HG03025 (cell line): Measurements from ENCODE around the gene FBXO2.
A peak's percentile ranks its signal among the peaks of the same experiment; 100 is the strongest.

Experiments
- ATAC-seq: cut with Tn5 transposase; IDR thresholded peaks from one replicate; pipeline ENCODE4 v1.9.1; 2021; ENCODE audit warnings: mild to moderate bottlenecking, moderate library complexity; ENCODE audit not compliant: unreplicated experiment, low FRiP score

FBXO2 gene, protein sequence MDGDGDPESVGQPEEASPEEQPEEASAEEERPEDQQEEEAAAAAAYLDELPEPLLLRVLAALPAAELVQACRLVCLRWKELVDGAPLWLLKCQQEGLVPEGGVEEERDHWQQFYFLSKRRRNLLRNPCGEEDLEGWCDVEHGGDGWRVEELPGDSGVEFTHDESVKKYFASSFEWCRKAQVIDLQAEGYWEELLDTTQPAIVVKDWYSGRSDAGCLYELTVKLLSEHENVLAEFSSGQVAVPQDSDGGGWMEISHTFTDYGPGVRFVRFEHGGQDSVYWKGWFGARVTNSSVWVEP

DNA sequence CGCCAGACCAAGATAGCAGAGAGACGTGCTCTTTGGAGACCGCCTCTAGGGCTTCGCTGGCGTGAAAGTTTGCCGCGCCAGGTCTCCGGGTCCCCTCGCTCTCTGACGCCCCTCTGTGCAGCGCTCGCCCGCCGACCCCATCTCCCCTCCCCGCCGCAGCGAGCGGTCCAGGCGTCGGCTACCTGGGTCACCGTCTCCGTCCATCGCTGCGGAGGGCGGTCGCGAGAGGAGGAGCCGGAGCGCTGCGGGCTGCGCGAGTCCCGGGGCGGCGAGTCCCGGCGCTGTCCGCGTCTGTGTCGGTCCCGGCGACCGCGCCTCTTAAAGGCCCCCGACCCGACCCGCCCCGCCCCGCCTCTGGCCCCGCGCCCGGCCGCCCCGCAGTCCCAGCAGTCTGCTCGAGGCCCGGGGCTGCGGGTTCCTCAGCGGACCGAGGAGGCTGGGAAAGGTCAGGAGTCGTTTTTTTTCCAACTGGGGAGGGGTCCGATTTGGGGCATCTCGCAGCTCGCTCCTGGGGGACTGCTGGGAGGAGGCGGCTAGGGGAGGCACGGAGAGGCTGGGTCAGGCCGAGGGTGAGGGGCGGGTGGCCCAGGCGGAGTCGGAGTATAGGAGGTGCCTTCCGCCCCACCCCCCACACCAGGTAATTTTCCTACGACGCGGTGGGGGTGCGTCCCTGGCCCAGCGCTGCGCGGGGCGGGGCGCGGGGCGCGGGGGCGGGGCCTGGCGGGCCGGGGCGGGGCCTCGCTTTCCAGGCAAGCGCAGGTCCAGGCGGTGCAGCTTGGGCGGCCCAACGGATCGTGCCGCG, at the start of gene FBXO2, which contains the start of gene FBXO44:
Gene FBXO2 (minus strand): TSS at position 293 of the 802 bp plus-strand sequence. CDS start 89 bp downstream, at position 204.
Gene FBXO44 (plus strand): TSS at position 741 of the 802 bp plus-strand sequence. CDS start 959 bp downstream, outside the sequence.
- peak; percentile 61 for ATAC-seq

DNA sequence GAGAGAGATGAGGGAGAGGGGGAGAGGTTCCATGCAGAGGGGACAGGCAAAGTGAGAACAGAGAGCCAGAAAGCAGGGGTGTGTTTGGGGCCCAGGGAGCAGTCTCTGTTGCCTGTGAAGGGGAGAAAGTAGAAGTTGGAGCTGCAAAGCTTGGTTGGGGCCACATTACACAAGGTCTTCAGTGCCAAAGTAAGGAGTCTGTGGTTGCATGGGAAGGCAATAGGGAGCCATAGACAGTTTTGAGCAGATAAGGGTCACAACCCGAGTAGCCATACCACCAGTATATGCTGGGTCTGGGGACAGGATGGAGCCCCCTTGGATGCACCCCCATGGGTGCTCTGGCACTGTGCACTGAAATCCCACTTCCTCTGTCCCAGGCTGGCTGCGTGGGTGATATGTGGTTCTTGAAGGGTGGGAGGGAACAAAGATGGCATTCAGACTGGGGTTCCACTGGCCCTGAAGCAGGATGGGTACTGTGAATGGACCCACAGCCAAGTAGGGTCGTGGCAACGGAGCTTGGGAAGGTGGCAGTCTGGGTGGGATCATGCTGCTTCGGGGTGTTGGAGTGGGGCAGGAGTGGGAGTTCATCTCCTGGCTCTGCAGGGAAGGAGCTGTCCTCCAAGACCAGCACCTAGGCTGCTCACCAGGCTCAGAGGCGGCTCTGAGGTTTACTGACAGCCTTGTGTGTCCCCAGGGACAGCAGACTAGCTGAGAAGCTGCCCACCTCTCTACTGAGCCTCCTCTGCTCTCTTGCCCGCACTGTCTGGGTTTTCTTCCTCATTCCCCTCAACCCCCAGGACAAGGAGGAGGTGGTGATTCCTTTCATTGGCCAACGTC, 49.3 kb upstream of the FBXO2 start:
- no peak for ATAC-seq

DNA sequence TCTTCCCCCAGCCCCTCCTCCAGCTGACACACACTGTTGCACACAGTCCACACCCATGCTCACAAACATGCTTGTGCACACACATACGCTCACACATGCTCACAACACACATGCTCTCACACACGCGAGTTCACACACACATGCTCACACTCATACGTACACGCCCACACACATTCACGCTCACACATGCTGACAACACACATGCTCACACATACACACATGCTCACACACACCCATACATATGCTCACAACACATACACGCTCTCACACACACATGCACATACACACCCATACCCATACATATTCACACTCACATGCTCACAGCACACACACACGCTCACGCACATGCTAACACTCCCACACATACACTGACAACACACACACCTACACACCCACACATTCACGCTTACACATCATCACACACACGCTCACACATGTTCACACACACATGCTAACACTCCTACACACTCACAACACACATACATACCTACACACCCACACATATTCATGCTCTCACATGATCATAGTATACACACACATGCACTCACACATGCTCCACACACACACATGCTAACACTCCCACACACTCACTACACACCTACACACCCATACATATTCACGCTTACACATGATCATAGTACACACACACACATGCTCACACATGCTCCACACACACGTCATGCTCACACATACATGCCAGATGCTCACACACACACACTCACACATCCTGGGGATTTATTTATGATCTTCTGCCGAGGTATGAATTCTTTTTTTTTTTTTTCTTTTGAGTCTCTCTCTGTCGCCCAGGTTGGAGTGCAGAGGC, 48.0 kb upstream of the FBXO2 start:
- no peak for ATAC-seq

DNA sequence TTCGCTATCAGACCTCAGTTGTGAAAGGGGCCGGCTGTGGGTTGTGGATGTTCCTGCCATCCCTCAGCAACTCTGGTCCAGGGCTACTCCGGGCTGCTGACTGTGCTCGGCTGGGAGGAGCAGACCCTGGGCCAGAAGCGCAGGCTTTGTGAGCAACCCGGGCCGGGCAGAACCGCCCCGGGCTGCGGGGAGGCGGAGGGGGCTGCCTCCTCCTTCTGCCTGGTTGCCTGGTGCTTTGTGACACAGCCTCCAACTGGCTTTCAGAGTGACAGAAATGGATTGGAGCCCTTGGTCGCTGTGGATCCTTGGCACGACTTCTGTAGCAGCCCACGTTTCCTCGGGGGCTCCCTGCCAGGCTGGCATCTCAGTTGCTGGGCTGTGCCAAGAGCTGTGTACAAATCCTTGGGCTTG, 47.3 kb upstream of the FBXO2 start:
- no peak for ATAC-seq

DNA sequence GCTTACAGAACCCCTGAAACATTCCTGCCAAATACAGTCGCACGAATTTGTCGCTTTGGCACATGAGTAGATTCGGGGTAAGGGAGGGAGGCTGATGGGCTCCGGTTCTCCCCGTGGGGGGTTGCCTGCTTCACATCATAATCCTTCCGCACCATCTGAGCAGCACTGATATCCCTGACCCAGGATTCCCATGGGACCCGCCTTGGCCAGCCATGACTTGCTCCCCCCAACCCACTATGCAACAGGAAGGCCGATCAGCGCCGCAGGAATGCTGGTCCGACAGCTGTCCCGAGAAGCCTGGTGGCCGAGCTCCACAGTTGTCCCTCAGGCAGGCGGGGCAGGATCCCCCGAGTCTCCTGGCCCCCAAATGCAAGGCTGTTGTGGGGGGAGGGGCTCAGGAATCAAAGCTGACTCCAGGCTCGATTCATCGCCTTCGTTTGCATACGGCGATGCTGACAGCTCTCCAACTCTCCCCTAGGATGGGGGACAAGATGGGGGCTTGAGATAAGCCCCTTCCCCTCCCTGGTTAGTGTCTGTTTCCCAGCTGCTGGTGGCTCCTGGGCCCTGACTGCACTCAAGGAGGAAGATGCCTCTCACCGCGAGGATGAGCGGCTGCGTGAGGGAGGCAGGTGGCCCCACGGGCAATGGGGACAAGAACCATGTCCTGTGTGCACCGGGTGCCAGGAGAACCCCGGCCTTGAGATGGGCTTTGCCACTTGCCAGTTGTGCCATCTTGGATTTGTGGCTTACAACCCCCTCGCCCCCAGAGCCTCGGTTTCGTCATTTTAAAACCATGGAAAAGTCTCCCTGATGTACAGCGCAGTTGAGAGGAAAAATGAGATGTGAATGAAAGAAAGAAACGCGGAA, 46.6 kb upstream of the FBXO2 start:
- ATAC-seq: no peak

DNA sequence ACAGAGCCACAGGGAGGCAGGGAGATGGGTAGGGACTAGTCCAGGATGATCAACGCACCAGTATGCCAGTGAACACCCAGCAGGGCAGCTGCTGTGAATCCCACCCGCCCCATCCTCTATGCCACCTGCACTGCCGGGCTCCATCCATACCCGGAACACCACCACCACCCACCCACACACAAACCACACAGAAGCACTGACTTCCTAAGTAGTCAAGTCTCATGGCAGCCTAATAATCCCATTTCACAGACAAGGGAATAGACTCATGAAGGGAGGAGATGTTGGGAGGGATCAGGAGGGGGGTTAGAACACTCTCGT, 43.6 kb upstream of the FBXO2 start:
- no peak for ATAC-seq

DNA sequence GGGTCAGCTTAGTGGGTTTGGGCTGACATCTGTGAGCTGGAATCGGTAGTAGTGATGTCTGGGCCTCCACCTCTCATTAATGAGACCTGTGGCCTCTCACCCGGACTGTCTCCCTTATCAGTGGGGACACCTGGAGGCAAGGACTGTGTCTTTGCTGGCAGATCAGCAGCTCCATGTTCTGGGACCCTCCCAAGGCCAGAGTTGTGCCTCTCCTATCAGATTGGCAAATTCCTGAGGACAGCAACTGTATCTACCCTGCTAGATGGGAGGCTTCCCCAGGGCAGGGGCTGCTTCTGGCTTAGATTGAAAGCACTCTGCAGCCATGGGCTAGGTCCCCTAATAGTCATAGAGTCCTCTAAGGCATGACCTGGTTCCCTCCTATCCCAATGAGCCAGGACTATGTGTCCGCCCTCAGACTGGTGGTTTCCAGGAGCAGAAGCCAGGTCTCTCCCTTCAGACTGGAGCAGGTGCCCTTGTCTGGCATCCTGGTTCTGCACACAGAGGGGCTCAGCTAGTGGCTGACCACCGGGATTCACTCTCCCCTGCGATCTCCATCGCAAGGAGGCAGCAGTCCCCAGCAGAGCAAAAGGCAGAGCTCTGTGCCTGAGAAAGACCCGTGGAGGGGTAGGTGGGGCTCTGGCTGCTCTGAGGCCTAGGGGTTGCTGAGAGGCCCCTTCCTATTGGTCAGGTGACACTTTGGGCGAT, 43.1 kb upstream of the FBXO2 start:
- no peak for ATAC-seq

DNA sequence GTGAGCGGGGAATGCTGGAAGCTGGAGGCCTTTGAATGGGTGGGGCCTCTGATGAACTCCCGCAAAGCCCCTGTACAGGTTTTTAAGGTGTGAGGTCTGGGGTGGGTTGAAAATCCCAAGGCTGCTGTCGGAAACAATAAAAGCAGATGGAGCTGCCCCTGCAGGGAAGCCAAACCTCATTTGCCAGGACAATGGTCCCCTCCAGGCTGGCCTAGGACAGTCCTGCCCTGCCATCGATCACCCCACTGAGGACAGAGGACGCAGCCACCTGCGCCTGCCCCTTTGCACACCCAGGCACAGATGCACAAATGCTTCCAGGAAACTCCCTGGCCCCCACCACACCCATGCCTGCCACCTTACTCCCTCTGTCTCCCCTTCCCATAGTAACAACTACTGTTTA, 41.6 kb upstream of the FBXO2 start:
- ATAC-seq: no peak

DNA sequence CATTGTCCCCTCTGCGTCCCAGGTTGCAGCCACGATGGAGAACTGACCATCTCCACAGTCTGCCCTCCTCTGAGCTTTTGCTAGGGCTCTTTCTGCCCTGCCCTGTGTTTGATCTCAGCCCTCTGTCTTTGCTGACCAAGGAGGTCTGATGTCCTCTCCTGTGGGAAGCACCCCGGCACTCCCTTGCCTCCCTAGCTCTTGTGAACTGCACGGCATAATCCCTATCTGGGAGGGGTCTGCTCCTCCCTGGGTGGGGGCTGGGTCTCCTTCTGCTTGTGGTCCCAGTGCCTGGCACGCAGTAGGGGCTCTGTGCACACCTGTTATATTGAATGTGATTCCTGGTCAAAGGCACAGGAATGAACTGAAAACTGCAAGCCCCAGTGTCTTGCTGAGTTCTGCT, 39.7 kb upstream of the FBXO2 start:
- no peak for ATAC-seq

DNA sequence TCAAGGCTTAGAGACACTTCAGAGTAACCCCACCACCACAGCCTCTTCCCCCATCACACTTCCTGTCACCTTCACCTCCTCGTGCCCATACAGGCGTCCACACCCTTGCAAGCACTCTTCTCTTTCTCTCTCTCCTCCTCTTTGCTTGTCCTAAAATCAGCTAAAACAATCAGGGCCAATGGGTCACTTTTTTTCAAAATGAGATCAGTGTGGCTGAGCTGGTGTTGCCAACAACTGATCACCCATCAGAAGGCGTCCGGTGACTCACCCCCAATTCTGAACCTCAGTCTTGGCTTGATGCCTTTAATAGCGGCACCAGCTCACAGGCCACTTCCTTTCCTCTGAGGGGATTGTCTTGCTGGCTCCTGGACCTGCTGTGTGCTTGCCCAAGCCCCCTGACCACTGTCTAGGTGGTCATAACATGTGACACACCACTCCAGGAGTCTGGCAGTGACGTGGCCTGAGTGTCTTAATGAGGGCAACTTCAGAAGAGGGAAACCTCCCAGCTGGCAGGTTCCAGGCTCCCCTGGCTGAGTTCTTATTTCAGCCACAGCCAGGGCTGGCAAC, 38.9 kb upstream of the FBXO2 start:
- ATAC-seq: no peak

DNA sequence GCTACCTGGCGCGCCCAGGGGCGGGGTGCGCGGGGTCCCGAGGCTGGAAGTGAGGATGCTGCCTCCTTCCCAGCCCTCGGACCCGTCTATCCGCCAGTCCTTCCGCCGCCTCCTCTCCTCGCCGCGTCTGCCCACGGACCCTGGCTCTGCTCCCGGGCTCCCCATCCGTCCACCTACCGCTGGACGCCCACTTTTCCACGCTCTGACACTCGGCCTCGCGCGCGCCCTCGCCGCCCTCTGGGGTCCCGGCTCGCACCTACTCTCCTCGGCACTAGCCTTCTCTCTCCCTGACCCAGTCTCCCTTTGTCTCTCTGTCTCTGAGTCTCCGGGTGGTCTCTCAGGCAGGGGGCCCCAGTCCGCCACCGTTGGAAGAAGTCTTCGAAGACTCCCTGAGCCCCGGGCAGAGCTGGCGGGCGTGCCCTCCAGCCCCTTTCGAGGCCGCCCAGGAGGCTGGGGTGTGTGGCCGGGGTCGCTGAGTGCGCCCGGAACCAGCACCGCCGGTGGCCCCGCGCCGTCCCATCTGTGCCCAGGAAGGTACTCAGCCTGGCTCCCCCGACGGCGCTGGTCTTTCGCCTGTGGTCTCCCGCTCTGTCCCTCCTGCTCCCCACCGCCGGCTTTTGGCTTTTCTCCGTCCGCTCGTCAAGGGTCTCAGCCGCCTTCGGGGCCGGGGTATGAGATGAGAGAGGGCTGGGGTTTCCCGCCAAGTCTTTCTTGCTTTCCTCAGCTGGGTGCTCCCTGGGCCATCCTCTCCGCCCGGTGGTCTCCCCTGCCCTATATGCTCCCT, 37.9 kb upstream of the FBXO2 start:
- no peak for ATAC-seq

DNA sequence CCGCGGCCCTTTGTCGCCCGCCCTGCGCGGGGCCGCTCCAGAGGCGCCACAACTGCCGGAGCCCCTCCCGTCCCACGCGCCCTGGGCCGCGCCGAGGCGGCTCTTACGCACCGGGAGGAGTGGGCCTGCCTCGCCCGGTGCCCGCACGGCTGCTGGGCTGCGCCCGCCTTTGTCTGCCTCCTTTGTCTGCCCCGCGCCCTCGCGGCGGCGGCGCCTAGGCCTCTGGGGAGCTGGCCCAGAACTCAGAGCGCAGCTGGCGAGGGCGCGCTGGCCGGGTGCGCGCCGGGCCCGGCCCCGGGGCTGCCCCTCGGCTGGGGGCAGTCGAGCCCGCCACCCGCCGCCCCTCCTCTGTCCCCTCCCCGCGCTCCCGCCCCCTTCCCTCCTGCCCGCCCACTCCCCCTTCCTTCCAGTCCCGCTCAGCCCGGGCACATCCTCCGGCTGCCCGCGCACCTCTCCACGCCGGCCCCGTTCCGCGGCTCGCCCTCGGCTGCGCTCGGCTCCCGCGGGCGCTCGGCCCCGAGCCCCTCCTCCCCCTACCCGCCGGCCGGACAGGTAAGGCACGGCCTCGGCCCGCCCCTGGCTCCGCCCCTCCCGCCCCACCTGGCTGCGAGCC, 37.2 kb upstream of the FBXO2 start, which contains the start of gene DRAXIN:
Gene DRAXIN (plus strand): TSS at position 409 of the 613 bp plus-strand sequence. CDS start 14,549 bp downstream, outside the sequence.
- ATAC-seq: no peak

DNA sequence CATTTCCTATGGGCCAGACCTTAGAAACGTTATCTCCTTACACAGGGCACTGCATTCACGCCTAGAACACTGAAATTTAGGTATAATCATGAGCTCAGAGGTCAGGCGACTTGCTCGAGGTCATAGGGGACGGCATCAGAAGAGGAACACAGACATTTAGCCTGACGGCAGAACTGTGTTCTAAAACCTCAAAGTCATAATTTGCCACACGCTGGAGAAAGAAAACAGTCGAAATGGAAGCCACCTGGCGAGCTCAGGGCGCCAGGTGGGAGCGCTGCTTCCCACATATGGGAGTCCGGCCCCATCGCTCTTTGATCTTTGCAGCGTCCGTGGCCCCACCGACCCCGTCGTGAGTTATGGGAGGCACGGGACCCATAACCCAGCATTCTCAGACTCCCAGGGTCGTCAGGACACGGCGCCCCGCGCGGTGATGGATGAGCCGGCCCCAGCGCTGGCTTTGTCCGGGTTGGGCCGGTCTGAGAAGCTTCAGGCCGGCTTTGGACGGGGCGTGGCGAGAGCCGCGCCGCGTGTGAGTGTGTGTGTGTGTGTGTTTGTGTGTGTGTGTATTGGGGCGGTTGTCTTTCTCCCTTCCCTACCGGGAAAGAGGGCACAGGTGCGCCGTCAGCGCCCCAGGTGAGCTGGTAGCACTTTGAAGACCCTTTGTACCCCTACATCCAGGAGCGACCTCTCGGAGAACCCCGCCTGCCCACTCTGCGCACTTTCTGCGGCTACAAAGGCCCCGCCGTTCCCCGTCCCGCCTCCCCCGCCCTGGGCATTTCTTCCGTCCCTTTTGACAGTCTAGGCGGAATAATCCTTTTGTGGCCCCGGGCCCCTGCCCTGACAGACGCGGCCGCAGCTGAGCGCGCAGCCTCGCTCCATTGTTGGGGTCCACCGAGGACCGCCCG, 36.4 kb upstream of the FBXO2 start:
- no peak for ATAC-seq

DNA sequence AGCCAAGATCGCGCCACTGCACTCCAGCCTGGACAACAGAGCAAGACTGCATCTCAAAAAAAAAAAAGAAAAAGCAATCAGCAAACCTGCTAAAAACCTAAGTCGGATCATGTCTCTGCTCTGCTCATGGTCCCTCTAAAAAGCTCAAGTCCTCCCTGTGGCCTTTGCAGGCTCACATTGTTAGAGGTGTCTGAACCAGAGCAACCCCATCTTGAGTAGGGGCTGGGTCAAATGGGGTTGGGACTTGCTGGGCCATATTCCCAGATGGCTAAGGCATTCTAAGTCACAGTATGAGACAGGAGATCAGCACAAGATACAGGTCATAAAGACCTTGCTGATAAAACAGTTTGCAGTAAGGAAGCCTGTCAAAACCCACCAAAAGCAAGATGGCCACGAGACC, 34.3 kb upstream of the FBXO2 start:
- no peak for ATAC-seq

DNA sequence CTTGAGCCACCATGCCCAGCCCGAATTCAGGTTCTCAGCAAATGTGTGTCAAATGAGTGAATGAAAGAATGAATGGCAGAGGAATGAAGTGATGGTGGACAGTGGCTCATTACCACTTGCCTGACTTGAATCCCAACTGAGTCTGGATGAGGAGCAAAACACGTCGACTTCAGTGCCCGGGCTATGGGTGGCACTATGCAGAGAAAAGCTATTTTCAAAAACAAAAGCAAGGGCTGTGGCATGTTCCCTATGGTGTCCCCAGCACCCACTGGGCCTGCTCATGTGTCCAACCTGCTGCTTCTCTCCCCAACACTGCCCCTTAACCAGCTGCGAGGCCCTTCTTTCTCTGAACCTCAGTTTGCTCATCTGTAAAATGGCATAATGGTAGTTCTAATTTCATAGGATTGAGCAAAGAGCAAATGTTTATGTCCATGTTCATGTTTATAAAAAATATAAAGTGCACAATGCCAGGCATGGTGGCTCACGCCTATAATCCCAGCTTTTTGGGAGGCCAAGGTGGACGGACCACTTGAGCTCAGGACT, 31.1 kb upstream of the FBXO2 start:
- ATAC-seq: no peak

DNA sequence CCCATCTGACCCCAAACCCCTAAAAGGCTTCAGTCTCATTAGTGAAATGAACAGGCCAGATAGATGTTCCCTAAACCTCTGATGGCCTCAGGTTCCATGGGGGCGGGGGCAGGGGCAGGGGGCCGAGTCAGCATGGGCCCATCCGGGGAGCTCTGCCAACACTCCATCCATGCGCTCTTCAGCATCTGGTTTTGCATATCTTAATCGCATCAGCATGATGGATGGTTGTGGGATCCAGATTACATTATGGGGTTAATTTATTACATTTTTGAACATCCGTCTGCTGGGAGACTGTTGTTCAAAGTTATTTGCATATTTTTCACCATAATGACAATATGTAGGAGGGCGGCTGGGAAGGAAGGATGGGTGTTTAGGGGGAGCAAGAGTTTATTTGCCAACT, 29.8 kb upstream of the FBXO2 start:
- no peak for ATAC-seq
